Temporal lobe (tissue), 1 donor: ENCODE results near the gene KCNA4. TPM values are rescaled to one million over a fixed set of nuclear protein-coding genes. Genes with fewer than 3 reads are reported as not detected.

Experiments used
- total RNA-seq: library from RNA; depleted of rRNA; stranded (reverse); fragments of >200 nt; gene quantifications from one replicate; pipeline ENCODE4 v1.2.3, GENCODE V29; 2014

KCNA4 gene
- total RNA-seq, 1 donor from 2014 or later = 4.7 TPM

Other genes with a start within 250 kb of the KCNA4 start
- not detected for gene FSHB, start 214.0 kb upstream of the KCNA4 start, total RNA-seq